OCI-LY3 (cell line): ENCODE measurements around the gene TMEM242.

ENCODE experiments used
- H2AFZ ChIP-seq: fragments of 200-600, 300-600 bp; shearing (Covaris generic); 2 replicates; pipeline ENCODE4 v1.6.0; 2014; ENCODE audit warnings: antibody characterized with exemption, low read depth, low read length
- H3K27ac ChIP-seq: fragments of 200-600, 300-600 bp; sonication (generic); 2 replicates; pipeline ENCODE4 v1.5.1; 2014; ENCODE audit warnings: mild to moderate bottlenecking, low read length, moderate library complexity, mixed read lengths
- H3K27me3 ChIP-seq: fragments of 200-600, 300-600 bp; sonication (generic); 2 replicates; pipeline ENCODE4 v1.6.1; 2014; ENCODE audit warnings: low read depth, low read length, mixed read lengths
- H3K36me3 ChIP-seq: fragments of 200-600, 300-600 bp; sonication (generic); replicated peaks from 2 replicates; pipeline ENCODE3; 2014; ENCODE audit warnings: low read depth, low read length, mixed read lengths
- H3K4me1 ChIP-seq: fragments of 300-600, 200-600 bp; sonication (generic); 2 replicates; pipeline ENCODE4 v1.6.1; 2014; ENCODE audit warnings: low read length, mixed read lengths
- H3K4me2 ChIP-seq: fragments of 200-600, 300-600 bp; sonication (generic); 2 replicates; pipeline ENCODE4 v1.6.1; 2014; ENCODE audit warnings: low read length, mixed read lengths
- H3K4me3 ChIP-seq: fragments of 300-600, 200-600 bp; sonication (generic); 2 replicates; pipeline ENCODE4 v1.5.1; 2014; ENCODE audit warnings: antibody characterized with exemption, mild to moderate bottlenecking, low read length, moderate library complexity
- H3K79me2 ChIP-seq: fragments of 300-600, 200-600 bp; shearing (Covaris generic); 2 replicates; pipeline ENCODE4 v1.6.1; 2014; ENCODE audit warnings: mild to moderate bottlenecking, low read length, mixed read lengths
- H3K9ac ChIP-seq: fragments of 300-600, 200-600 bp; shearing (Covaris generic); 2 replicates; pipeline ENCODE4 v1.6.0; 2014; ENCODE audit warnings: mild to moderate bottlenecking, low read length, moderate library complexity
- H3K9me3 ChIP-seq: fragments of 200-600, 300-600 bp; shearing (Covaris generic); 2 replicates; pipeline ENCODE4 v1.6.1; 2014; ENCODE audit warnings: low read length, mixed read lengths; ENCODE audit not compliant: insufficient read depth
- H4K20me1 ChIP-seq: fragments of 200-600, 300-600 bp; sonication (generic); 2 replicates; pipeline ENCODE4 v1.6.1; 2016; ENCODE audit warnings: low read length, mixed read lengths; ENCODE audit not compliant: insufficient read depth
- EZH2phosphoT487 ChIP-seq: fragments of 200-600 bp; shearing (Covaris generic); IDR thresholded peaks from 2 replicates; pipeline ENCODE4 v1.6.1; 2018; ENCODE audit warnings: antibody characterized with exemption, mixed run types, low read depth
- TF ChIP-seq, protein P1 (sequence below): fragments of 200-600, 300-600 bp; sonication (generic); IDR thresholded peaks from 2 replicates; pipeline ENCODE4 v1.5.1; 2014; ENCODE audit warnings: antibody characterized with exemption, low read length, low read depth

The TMEM242 gene

GRCh38 chr6:157300436-157300835 is 22.9 kb downstream of the TMEM242 start:
- Histone ChIP-seq H3K4me3 (no peak overlapping the region), H2AFZ (no peak overlapping the region), H3K27ac (no peak overlapping the region), H3K4me1 (peaks cover 11% of the 10 kb centered on the region), H3K9me3 (no peaks in the 10 kb centered on the region), H3K36me3 (no peaks in the 10 kb centered on the region), H3K4me2 (no peak overlapping the region), H3K27me3 (no peaks in the 10 kb centered on the region), H3K79me2 (no peaks in the 10 kb centered on the region), H4K20me1 (no peaks in the 10 kb centered on the region), H3K9ac (no peak overlapping the region)
- TF ChIP-seq, protein P1, sequence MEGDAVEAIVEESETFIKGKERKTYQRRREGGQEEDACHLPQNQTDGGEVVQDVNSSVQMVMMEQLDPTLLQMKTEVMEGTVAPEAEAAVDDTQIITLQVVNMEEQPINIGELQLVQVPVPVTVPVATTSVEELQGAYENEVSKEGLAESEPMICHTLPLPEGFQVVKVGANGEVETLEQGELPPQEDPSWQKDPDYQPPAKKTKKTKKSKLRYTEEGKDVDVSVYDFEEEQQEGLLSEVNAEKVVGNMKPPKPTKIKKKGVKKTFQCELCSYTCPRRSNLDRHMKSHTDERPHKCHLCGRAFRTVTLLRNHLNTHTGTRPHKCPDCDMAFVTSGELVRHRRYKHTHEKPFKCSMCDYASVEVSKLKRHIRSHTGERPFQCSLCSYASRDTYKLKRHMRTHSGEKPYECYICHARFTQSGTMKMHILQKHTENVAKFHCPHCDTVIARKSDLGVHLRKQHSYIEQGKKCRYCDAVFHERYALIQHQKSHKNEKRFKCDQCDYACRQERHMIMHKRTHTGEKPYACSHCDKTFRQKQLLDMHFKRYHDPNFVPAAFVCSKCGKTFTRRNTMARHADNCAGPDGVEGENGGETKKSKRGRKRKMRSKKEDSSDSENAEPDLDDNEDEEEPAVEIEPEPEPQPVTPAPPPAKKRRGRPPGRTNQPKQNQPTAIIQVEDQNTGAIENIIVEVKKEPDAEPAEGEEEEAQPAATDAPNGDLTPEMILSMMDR: no peak
- TF ChIP-seq EZH2phosphoT487: no peak

- Histone ChIP-seq H3K27ac (no peak overlapping the region), H3K27me3 (no peaks in the 10 kb centered on the region), H2AFZ (no peak overlapping the region), H4K20me1 (no peaks in the 10 kb centered on the region), H3K9me3 (no peaks in the 10 kb centered on the region), H3K4me2 (no peak overlapping the region), H3K36me3 (no peaks in the 10 kb centered on the region), H3K4me1 (peaks cover 11% of the 10 kb centered on the region), H3K4me3 (no peak overlapping the region), H3K79me2 (no peaks in the 10 kb centered on the region), H3K9ac (no peak overlapping the region)
- TF ChIP-seq, protein P1: no peak
- no peak for TF ChIP-seq EZH2phosphoT487
Measured at GRCh38 chr6:157300006-157300405, 23.3 kb downstream of the TMEM242 start.

DNA sequence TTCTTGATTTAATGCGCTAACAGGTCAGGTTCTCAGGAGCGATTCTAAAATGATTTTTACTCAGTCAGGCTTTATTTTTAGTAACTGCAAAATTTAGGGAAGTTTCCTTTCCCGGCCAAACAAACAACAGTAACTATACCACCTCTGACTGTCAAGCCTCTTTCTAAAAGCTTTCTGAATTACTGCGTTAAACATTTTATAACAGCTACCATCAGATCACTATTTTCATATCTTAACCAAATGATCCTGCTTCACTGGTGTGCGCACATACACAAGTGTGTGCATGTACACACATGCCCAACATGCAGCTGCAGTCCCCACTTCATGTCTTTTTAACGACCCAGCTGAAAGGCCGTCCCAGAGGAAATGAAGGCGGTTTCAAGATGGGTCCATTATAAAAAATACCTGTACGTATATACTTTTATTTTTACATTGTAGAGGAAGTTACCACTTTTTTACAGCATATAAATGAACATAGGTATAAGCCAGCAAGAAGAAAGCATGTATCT is 25.0 kb downstream of the TMEM242 start:
- H3K27me3 ChIP-seq: no peaks in the 10 kb centered on the region
- no peak for TF ChIP-seq EZH2phosphoT487
- TF ChIP-seq, protein P1: no peak
- no peaks in the 10 kb centered on the region for H4K20me1 ChIP-seq
- H3K36me3 ChIP-seq: no peaks in the 10 kb centered on the region
- no peak overlapping the region for H3K27ac ChIP-seq
- H2AFZ ChIP-seq: no peak overlapping the region
- no peak overlapping the region for H3K9ac ChIP-seq
- peaks cover 8% of the 10 kb centered on the region for H3K4me1 ChIP-seq
- no peak overlapping the region for H3K4me3 ChIP-seq
- H3K9me3 ChIP-seq: no peaks in the 10 kb centered on the region
- H3K4me2 ChIP-seq: no peak overlapping the region
- H3K79me2 ChIP-seq: no peaks in the 10 kb centered on the region

DNA sequence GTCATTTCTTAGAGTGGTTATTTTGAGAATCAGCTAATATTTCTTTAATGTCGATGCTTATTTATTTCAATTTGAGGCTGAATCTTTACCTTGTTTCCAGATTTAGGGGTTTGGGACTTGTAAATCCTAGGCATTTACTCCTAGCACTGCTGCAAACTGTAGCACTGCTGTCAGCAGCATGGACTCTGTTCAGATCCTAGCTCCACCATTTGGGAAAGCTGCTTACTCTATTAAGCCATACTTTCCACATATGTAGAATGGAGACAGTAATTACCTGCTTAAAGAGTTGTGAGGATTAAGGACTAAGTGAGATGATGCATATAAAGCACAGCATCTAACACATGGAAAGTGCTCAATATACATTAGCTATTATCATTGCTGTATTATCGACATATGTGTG is 28.7 kb downstream of the TMEM242 start:
- no peak overlapping the region for H3K4me3 ChIP-seq
- H3K27ac ChIP-seq: no peak overlapping the region
- no peak for TF ChIP-seq EZH2phosphoT487
- TF ChIP-seq, protein P1: no peak
- H2AFZ ChIP-seq: no peak overlapping the region
- H4K20me1 ChIP-seq: no peaks in the 10 kb centered on the region
- no peaks in the 10 kb centered on the region for H3K36me3 ChIP-seq
- H3K9ac ChIP-seq: no peak overlapping the region
- no peaks in the 10 kb centered on the region for H3K79me2 ChIP-seq
- H3K4me1 ChIP-seq: no peaks in the 10 kb centered on the region
- no peaks in the 10 kb centered on the region for H3K27me3 ChIP-seq
- H3K9me3 ChIP-seq: no peaks in the 10 kb centered on the region
- H3K4me2 ChIP-seq: no peak overlapping the region
